H1 (cell line): ENCODE measurements around the gene MEFV. TPM values are rescaled to one million over a fixed set of nuclear protein-coding genes. Genes with fewer than 3 reads are reported as not detected.
A peak's percentile ranks its signal among the peaks of the same experiment; 100 is the strongest.

Experiments used
- CTCF ChIA-PET: fragments of 300-600 bp; sonication (Branson Sonifier 250); formaldehyde crosslinking; loops from one replicate; lab custom pipeline; 2021; ENCODE audit not compliant: partially characterized antibody; lab: Charles Lee
- POLR2A ChIA-PET: fragments of 300-600 bp; sonication (Branson Sonifier 250); formaldehyde crosslinking; loops from one replicate; lab custom pipeline; 2021; ENCODE audit warnings: inconsistent platforms; ENCODE audit not compliant: partially characterized antibody; lab: Charles Lee
- DNase-seq, 2 experiments: peaks; one replicate each; pipeline versions ENCODE4 v3.0.0 to v3.0.0-alpha.2; 2010 to 2022; ENCODE audit warnings: low spot score in 2 of 2, low read depth in 1 of 2, mixed read lengths in 1 of 2
- FAIRE-seq: peaks from 2 replicates; lab custom pipeline; 2011; peaks lifted over from hg19 to GRCh38; lab: Jason Lieb, UNC
- H2AFZ ChIP-seq: 2 replicates; pipeline ENCODE4 v1.8.1; 2012; ENCODE audit warnings: low read length, inconsistent platforms
- H2AK5ac ChIP-seq: 2 replicates; pipeline ENCODE4 v1.6.1; 2013; ENCODE audit warnings: low read depth, low read length
- H2BK120ac ChIP-seq: replicated peaks from 2 replicates; pipeline ENCODE3; 2013; ENCODE audit warnings: low read depth, low read length, inconsistent platforms
- H2BK12ac ChIP-seq: 2 replicates; pipeline ENCODE4 v1.6.1; 2013; ENCODE audit warnings: low read depth, low read length
- H2BK15ac ChIP-seq: 2 replicates; pipeline ENCODE4 v1.6.1; 2013; ENCODE audit warnings: low read length
- H2BK20ac ChIP-seq: 2 replicates; pipeline ENCODE4 v1.6.1; 2013; ENCODE audit warnings: low read length
- H2BK5ac ChIP-seq: 2 replicates; pipeline ENCODE4 v1.6.1; 2013; ENCODE audit warnings: low read depth, low read length
- H3K14ac ChIP-seq: 2 replicates; pipeline ENCODE4 v1.6.1; 2013; ENCODE audit warnings: inconsistent platforms; ENCODE audit not compliant: insufficient read length
- H3K18ac ChIP-seq: 2 replicates; pipeline ENCODE4 v1.6.1; 2013; ENCODE audit warnings: low read length; ENCODE audit errors: extremely low read depth
- H3K23ac ChIP-seq: 2 replicates; pipeline ENCODE4 v1.6.1; 2013; ENCODE audit warnings: inconsistent platforms; ENCODE audit not compliant: insufficient read length
- H3K23me2 ChIP-seq: 2 replicates; pipeline ENCODE4 v1.6.1; 2013; ENCODE audit warnings: low read depth, low read length
- H3K27ac ChIP-seq: 2 replicates; pipeline ENCODE4 v1.6.1; 2011; ENCODE audit warnings: low read depth, low read length, inconsistent platforms
- H3K27me3 ChIP-seq, 4 experiments: replicated peaks in 1 of 4; 1 replicate in 1 of 4; 2 replicates in 3 of 4; pipeline versions ENCODE4 v1.6.1 to v1.8.1; 2011 to 2013; ENCODE audit warnings: low read length in 3 of 4, mild to moderate bottlenecking in 3 of 4, inconsistent platforms in 2 of 4, mixed read lengths in 2 of 4, moderate library complexity in 1 of 4; ENCODE audit not compliant: control insufficient read depth in 3 of 4, insufficient read depth in 3 of 4; ENCODE audit errors: extremely low read depth in 1 of 4
- H3K36me3 ChIP-seq, 4 experiments: 2 replicates each; pipeline versions ENCODE4 v1.6.1 to v1.8.1; 2011 to 2013; ENCODE audit warnings: mild to moderate bottlenecking in 4 of 4, low read length in 3 of 4, moderate library complexity in 2 of 4, control low read depth in 1 of 4, inconsistent platforms in 1 of 4; ENCODE audit not compliant: insufficient read depth in 4 of 4, control insufficient read depth in 2 of 4
- H3K4ac ChIP-seq: replicated peaks from 2 replicates; pipeline ENCODE3; 2013; ENCODE audit warnings: low read length, low read depth, mixed read lengths, inconsistent platforms; ENCODE audit not compliant: insufficient read length
- H3K4me1 ChIP-seq, 4 experiments: replicated peaks in 1 of 4; 1 replicate in 1 of 4; 2 replicates in 3 of 4; pipeline versions ENCODE4 v1.6.1 to v1.8.1; 2011 to 2013; ENCODE audit warnings: low read length in 3 of 4, inconsistent platforms in 2 of 4, mixed read lengths in 1 of 4; ENCODE audit not compliant: insufficient read depth in 4 of 4, control insufficient read depth in 3 of 4
- H3K4me2 ChIP-seq, 2 experiments: 2 replicates each; pipeline versions ENCODE4 v1.6.1 to v1.8.1; 2011 to 2013; ENCODE audit warnings: low read depth in 2 of 2, low read length in 2 of 2, control low read depth in 1 of 2, inconsistent platforms in 1 of 2, mild to moderate bottlenecking in 1 of 2; ENCODE audit not compliant: insufficient read depth in 1 of 2
- H3K4me3 ChIP-seq, 4 experiments: fragments of 200-600, 300-600 bp in 1 of 4; sonication (generic), shearing (Covaris generic), sonication (Bioruptor Twin) in 1 of 4; 2 replicates each; pipeline versions ENCODE4 v1.5.1 to v1.8.1; 2011 to 2016; ENCODE audit warnings: low read length in 4 of 4, low read depth in 3 of 4, control low read depth in 2 of 4, inconsistent platforms in 2 of 4, mild to moderate bottlenecking in 2 of 4, mixed read lengths in 1 of 4, moderate library complexity in 1 of 4; ENCODE audit not compliant: insufficient read depth in 2 of 4; ENCODE audit errors: extremely low read depth in 1 of 4
- H3K56ac ChIP-seq: replicated peaks from 2 replicates; pipeline ENCODE3; 2013; ENCODE audit warnings: low read depth, mild to moderate bottlenecking, mixed read lengths, low read length, inconsistent platforms; ENCODE audit not compliant: insufficient read length
- H3K79me1 ChIP-seq: 2 replicates; pipeline ENCODE4 v1.6.1; 2013; ENCODE audit warnings: low read depth, low read length, control low read depth
- H3K79me2 ChIP-seq, 2 experiments: 2 replicates each; pipeline versions ENCODE4 v1.6.1 to v1.8.1; 2012 to 2013; ENCODE audit warnings: low read length in 2 of 2, mild to moderate bottlenecking in 2 of 2, inconsistent platforms in 1 of 2; ENCODE audit not compliant: insufficient read depth in 2 of 2, control insufficient read depth in 1 of 2
- H3K9ac ChIP-seq, 4 experiments: replicated peaks in 1 of 4; 1 replicate in 1 of 4; 2 replicates in 3 of 4; pipeline versions ENCODE4 v1.6.1 to v1.8.1; 2011 to 2013; ENCODE audit warnings: low read depth in 3 of 4, low read length in 3 of 4, control low read depth in 2 of 4, mild to moderate bottlenecking in 2 of 4, moderate library complexity in 2 of 4, inconsistent platforms in 1 of 4; ENCODE audit errors: extremely low read depth in 1 of 4
- H3K9me3 ChIP-seq, 2 experiments: 2 replicates each; pipeline versions ENCODE4 v1.6.1 to v1.8.1; 2012 to 2013; ENCODE audit warnings: mild to moderate bottlenecking in 2 of 2, moderate library complexity in 2 of 2, control low read depth in 1 of 2, inconsistent platforms in 1 of 2, low read depth in 1 of 2, low read length in 1 of 2, mixed read lengths in 1 of 2; ENCODE audit not compliant: insufficient read depth in 2 of 2
- H4K20me1 ChIP-seq, 2 experiments: replicated peaks in 1 of 2; 2 replicates each; pipeline versions ENCODE3 to v1.8.1; 2011 to 2013; ENCODE audit warnings: inconsistent platforms in 2 of 2, low read length in 2 of 2, mild to moderate bottlenecking in 1 of 2; ENCODE audit not compliant: insufficient read depth in 2 of 2, control insufficient read depth in 1 of 2
- H4K5ac ChIP-seq: 2 replicates; pipeline ENCODE4 v1.6.1; 2013; ENCODE audit warnings: low read length, low read depth, mixed read lengths, inconsistent platforms; ENCODE audit not compliant: insufficient read length
- H4K8ac ChIP-seq: 2 replicates; pipeline ENCODE4 v1.8.0; 2013; ENCODE audit warnings: mild to moderate bottlenecking, moderate library complexity, low read length, inconsistent platforms; ENCODE audit not compliant: insufficient read depth; ENCODE audit errors: extremely low read depth
- H4K91ac ChIP-seq: replicated peaks from 2 replicates; pipeline ENCODE3; 2013; ENCODE audit warnings: low read length, mixed read lengths, inconsistent platforms; ENCODE audit not compliant: insufficient read length
- BACH1 ChIP-seq: IDR thresholded peaks from 2 replicates; pipeline ENCODE4 v1.6.1; 2012; ENCODE audit warnings: low read length, improper control_type of control experiment
- CHD1 ChIP-seq: IDR thresholded peaks from 2 replicates; pipeline ENCODE4 v1.6.1; 2012; ENCODE audit warnings: low read depth, low read length, improper control_type of control experiment
- EZH2 ChIP-seq: fragments of 200-600 bp; sonication (generic); IDR thresholded peaks from 2 replicates; pipeline ENCODE4 v1.7.1; 2012; ENCODE audit warnings: low read depth, mild to moderate bottlenecking, moderate library complexity, low read length, inconsistent platforms; ENCODE audit not compliant: severe bottlenecking
- RAD21 ChIP-seq, 2 experiments: IDR thresholded peaks in 1 of 2; conservative IDR thresholded peaks in 1 of 2; 2 replicates each; pipeline ENCODE4 v1.6.1; 2011; ENCODE audit warnings: low read depth in 2 of 2, low read length in 2 of 2, improper control_type of control experiment in 1 of 2, inconsistent platforms in 1 of 2, mild to moderate bottlenecking in 1 of 2, moderate library complexity in 1 of 2
- SAP30 ChIP-seq: fragments of 300-600 bp; sonication (generic); IDR thresholded peaks from 2 replicates; pipeline ENCODE4 v1.7.1; 2012; ENCODE audit warnings: low read length, moderate library complexity, mild to moderate bottlenecking, inconsistent platforms; ENCODE audit not compliant: insufficient read depth, insufficient replicate concordance
- SIN3A ChIP-seq, 2 experiments: IDR thresholded peaks in 1 of 2; conservative IDR thresholded peaks in 1 of 2; 2 replicates each; pipeline ENCODE4 v1.6.1; 2011 to 2012; ENCODE audit warnings: low read length in 2 of 2, improper control_type of control experiment in 1 of 2, low read depth in 1 of 2, mild to moderate bottlenecking in 1 of 2
- SIRT6 ChIP-seq: IDR thresholded peaks from one replicate; pipeline ENCODE4 v1.7.1; 2012; ENCODE audit warnings: low read length, inconsistent platforms
- SP2 ChIP-seq: IDR thresholded peaks from 2 replicates; pipeline ENCODE4 v1.6.1; 2012; ENCODE audit warnings: mild to moderate bottlenecking, low read length, inconsistent platforms
- SP4 ChIP-seq: IDR thresholded peaks from 2 replicates; pipeline ENCODE4 v1.6.1; 2012; ENCODE audit warnings: low read length, inconsistent platforms
- SUZ12 ChIP-seq: fragments of 200-600 bp; sonication (generic); IDR thresholded peaks from 2 replicates; pipeline ENCODE4 v1.6.1; 2012; ENCODE audit warnings: mild to moderate bottlenecking, inconsistent platforms, low read length, moderate library complexity, mixed read lengths
- TEAD4 ChIP-seq: IDR thresholded peaks from 2 replicates; pipeline ENCODE4 v1.6.1; 2012; ENCODE audit warnings: low read depth, low read length, inconsistent platforms, mixed read lengths
- WGBS, 2 experiments: shearing (Covaris generic) in 1 of 2; methylation state at CpG; one replicate each; pipeline versions ENCODE4 v1.1.6 to v1.1.7; 2013 to 2015; ENCODE audit warnings: low lambda C conversion rate in 2 of 2, mixed read lengths in 2 of 2, inconsistent platforms in 1 of 2, low coverage in 1 of 2, missing lambda C conversion rate in 1 of 2; ENCODE audit not compliant: insufficient replicate concordance in 2 of 2, insufficient coverage in 1 of 2, insufficient read length in 1 of 2; ENCODE audit errors: extremely low coverage in 1 of 2, missing lambda C conversion rate in 1 of 2; 5-methylcytosine and 5-hydroxymethylcytosine counted together
- polyA plus RNA-seq, 7 experiments: library from polyadenylated mRNA; depleted of rRNA in 3 of 7; stranded (reverse) in 5 of 7; unstranded in 2 of 7; fragments of >200 nt in 5 of 7; fragments of 200-250 nt in 2 of 7; gene quantifications; 1 replicate in 5 of 7; 2 replicates in 1 of 7; 4 replicates in 1 of 7; pipeline versions ENCODE4 v1.2.1 to v1.2.3, GENCODE V29; 2011 to 2013; ENCODE audit warnings: missing spikeins in 2 of 7, mixed read lengths in 2 of 7
- total RNA-seq: library from RNA; stranded (reverse); fragmentation: NEBNext Ultra II Directional; extraction: Animal tissue kit (Norgen Biotek cat#: 25700); gene quantifications from 2 replicates; pipeline ENCODE4 v1.2.1, GENCODE V29; 2021

Gene MEFV
- total and polyA plus RNA-seq, 2 of the 8 experiments (the other 6 are each of a cell fraction or from before 2014, with no cell fraction given): 0.03 TPM; not detected in 1

DNA sequence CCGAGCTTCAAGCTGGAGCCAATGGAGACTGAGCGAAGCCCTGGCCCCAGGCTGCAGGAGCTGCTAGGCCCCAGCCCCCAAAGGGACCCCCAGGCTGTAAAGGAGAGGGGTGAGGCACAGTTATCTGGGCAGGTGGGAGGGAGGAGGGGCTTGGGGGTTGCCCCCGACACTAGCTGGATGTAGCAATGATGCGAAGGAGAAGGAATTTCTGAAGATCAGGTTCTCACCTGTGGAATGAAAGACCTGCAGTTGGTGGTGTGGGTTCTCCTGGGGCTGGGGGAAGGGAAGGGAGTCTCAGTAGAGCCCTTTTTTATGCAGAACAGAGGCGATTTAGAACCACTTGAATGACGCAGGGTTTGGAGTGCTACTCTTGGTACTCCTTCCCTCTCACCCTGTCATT is 28.7 kb upstream of the MEFV start:
- Histone ChIP-seq H3K23me2 (peaks cover 8% of the 10 kb centered on the region), H3K79me1 (peaks cover 12% of the 10 kb centered on the region), H2BK120ac (no peak overlapping the region), H3K36me3 (peaks cover 17 to 46% (median 35%) of the 10 kb centered on the region in 4 experiments), H2BK20ac (no peak overlapping the region), H2BK15ac (no peak overlapping the region), H3K4me1 (peaks cover 0 to 8% (median 1%) of the 10 kb centered on the region in 4 experiments; a peak in 4 of 7 replicates), H2BK12ac (no peak overlapping the region), H3K9ac (no peak overlapping the region), H2BK5ac (no peak overlapping the region), H2AK5ac (no peak overlapping the region), H3K14ac (no peak overlapping the region), H3K18ac (no peak overlapping the region), H3K27ac (no peak overlapping the region), H3K9me3 (peaks cover 28 to 34% of the 10 kb centered on the region in 2 experiments), H3K4ac (no peak overlapping the region), H3K79me2 (peaks cover 20 to 52% of the 10 kb centered on the region in 2 experiments), H4K91ac (no peak overlapping the region), H4K8ac (no peak overlapping the region; the same call in 1 of the 2 replicates), H4K5ac (no peak overlapping the region), H3K4me3 (peak overlapping the region; percentile 81 to 99 (median 97); a peak in 5 of 8 replicates), H3K4me2 (peak overlapping the region; percentile 99), H3K27me3 (no peaks in the 10 kb centered on the region), H2AFZ (no peak overlapping the region), H3K56ac (no peak overlapping the region), H4K20me1 (peaks cover 5 to 9% of the 10 kb centered on the region in 2 experiments), H3K23ac (no peak overlapping the region)
- WGBS, 2 experiments: 75% methylated on average over 5 of the region's 6 CpGs; no CpG with 5 or more reads in 1 of the 2 experiments
- CTCF ChIA-PET: interaction anchor here (0.9 kb wide), 1 partner anchor 18 kb away, joined by 6 read pairs; no protein-coding TSS in a partner anchor
- DNase-seq: no peak
- no peak for FAIRE-seq
- TF ChIP-seq SIN3A (conservative IDR thresholded peaks at IDR 0.05 in 1 of 2, IDR thresholded peaks at IDR 0.05 in 1 of 2; ENCODE audit: low read depth in 1 of 2, low read length in 2 of 2): no peak
- TF ChIP-seq SP4: no peak
- TF ChIP-seq CHD1: no peak
- no peak for TF ChIP-seq RAD21 (IDR thresholded peaks at IDR 0.05 in 1 of 2, conservative IDR thresholded peaks at IDR 0.05 in 1 of 2; ENCODE audit: low read depth in 2 of 2, low read length in 2 of 2)
- TF ChIP-seq BACH1: no peak
- TF ChIP-seq EZH2: no peak
- no peak for TF ChIP-seq SAP30
- no peak for TF ChIP-seq TEAD4
- TF ChIP-seq SIRT6: no peak
- no peak for TF ChIP-seq SP2
- no peak for TF ChIP-seq SUZ12
- POLR2A ChIA-PET: interaction anchor here (0.8 to 5.3 kb wide), 10 partner anchors 8 to 200 kb away, joined by 3 to 64 read pairs (median 6); partner anchors contain the start of genes TIGD7 and ZNF75A
